HUES48 (cell line): ENCODE measurements around the gene SGPP2.
"Not testable (repeated sequence)": the region's sequence is repeated elsewhere in the genome, so short reads cannot be mapped to it uniquely, and the experiment has no call there.

Experiments
- H3K27ac ChIP-seq: one replicate; pipeline ENCODE4 v1.7.0; 2013; ENCODE audit warnings: low read depth, low read length, inconsistent platforms
- H3K27me3 ChIP-seq: 2 replicates; pipeline ENCODE4 v1.6.1; 2013; ENCODE audit warnings: mild to moderate bottlenecking, low read length; ENCODE audit not compliant: control insufficient read depth, insufficient read depth
- H3K36me3 ChIP-seq: 2 replicates; pipeline ENCODE4 v1.6.1; 2013; ENCODE audit warnings: low read length; ENCODE audit not compliant: control insufficient read depth, insufficient read depth
- H3K4me1 ChIP-seq: 2 replicates; pipeline ENCODE4 v1.6.1; 2013; ENCODE audit warnings: mild to moderate bottlenecking, low read length; ENCODE audit not compliant: control insufficient read depth, insufficient read depth
- H3K4me3 ChIP-seq: 2 replicates; pipeline ENCODE4 v1.5.1; 2013; ENCODE audit warnings: mild to moderate bottlenecking, low read depth, low read length
- H3K9ac ChIP-seq: 2 replicates; pipeline ENCODE4 v1.6.1; 2013; ENCODE audit warnings: mild to moderate bottlenecking, low read depth, low read length, moderate library complexity
- H3K9me3 ChIP-seq: 2 replicates; pipeline ENCODE4 v1.6.1; 2013; ENCODE audit warnings: low read length; ENCODE audit not compliant: control insufficient read depth, insufficient read depth

Gene SGPP2

GRCh38 chr2:222427646-222428301 lies 3.4 kb downstream of the SGPP2 start:
- H3K4me3 ChIP-seq, result no peak overlapping the region

DNA sequence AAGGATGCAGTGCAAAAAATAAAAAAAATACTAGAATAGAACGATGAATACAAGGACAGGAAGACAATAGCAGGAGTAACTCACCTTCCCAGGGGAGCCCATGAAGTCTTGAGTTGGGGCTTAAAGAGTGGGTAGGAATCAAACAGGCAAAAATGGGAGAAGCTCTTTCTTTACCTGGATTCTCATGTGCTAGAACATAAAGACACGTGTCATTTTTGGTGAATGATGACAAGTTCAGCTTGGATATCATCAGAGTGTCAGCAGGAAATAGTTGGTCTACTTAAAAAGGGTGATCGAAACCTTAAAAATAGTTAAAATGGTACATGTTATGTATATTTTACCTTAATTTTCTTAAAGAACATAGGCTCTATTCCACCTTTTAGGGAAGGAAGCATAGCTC lies 5.7 kb downstream of the SGPP2 start:
- peaks cover 99% of the 10 kb centered on the region for H3K27me3 ChIP-seq
- H3K36me3 ChIP-seq, result no peaks in the 10 kb centered on the region
- no peak overlapping the region for H3K4me3 ChIP-seq
- no peaks in the 10 kb centered on the region for H3K9me3 ChIP-seq
- no peak overlapping the region for H3K9ac ChIP-seq
- H3K4me1 ChIP-seq, result peaks cover 15% of the 10 kb centered on the region
- H3K27ac ChIP-seq, result no peak overlapping the region

More at GRCh38 chr2:222427646-222428301, 3.4 kb downstream of the SGPP2 start:
- Histone ChIP-seq H3K36me3 (no peaks in the 10 kb centered on the region), H3K9ac (no peak overlapping the region), H3K4me1 (peaks cover 10% of the 10 kb centered on the region; the same call in 1 of the 2 replicates), H3K27ac (no peak overlapping the region), H3K9me3 (no peaks in the 10 kb centered on the region), H3K27me3 (peaks cover 99% of the 10 kb centered on the region)

- no peak overlapping the region for H3K9ac ChIP-seq
- no peak overlapping the region for H3K27ac ChIP-seq
- H3K4me1 ChIP-seq, result peaks cover 10% of the 10 kb centered on the region
- peaks cover 95% of the 10 kb centered on the region for H3K27me3 ChIP-seq
- H3K36me3 ChIP-seq, result no peaks in the 10 kb centered on the region
- no peak overlapping the region for H3K4me3 ChIP-seq
- no peaks in the 10 kb centered on the region for H3K9me3 ChIP-seq
Observed at GRCh38 chr2:222430681-222431080, 6.3 kb downstream of the SGPP2 start.

DNA sequence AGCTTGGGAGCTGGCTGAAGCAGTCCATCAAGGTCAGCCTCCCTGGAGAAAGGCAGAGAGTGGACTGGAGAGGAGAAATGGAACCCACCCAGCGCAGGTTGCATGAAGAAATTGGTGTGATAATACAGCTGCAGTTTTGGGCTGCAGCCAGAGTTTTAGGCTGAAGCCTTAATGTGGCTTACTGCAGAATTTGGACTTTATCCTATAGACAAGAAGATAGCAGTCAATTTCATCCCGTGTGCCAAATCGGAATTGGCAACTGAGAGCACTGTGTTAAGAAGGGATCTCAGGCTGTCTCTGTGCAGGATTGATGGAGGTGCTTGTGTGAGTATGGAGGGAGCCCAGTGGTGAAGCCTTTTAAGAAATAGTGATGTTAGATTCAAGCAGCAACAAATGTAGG lies 7.5 kb downstream of the SGPP2 start:
- Histone ChIP-seq H3K36me3 (no peaks in the 10 kb centered on the region), H3K9ac (no peak overlapping the region), H3K9me3 (no peaks in the 10 kb centered on the region), H3K27ac (no peak overlapping the region), H3K4me3 (no peak overlapping the region), H3K4me1 (peaks cover 10% of the 10 kb centered on the region), H3K27me3 (peaks cover 91% of the 10 kb centered on the region)

DNA sequence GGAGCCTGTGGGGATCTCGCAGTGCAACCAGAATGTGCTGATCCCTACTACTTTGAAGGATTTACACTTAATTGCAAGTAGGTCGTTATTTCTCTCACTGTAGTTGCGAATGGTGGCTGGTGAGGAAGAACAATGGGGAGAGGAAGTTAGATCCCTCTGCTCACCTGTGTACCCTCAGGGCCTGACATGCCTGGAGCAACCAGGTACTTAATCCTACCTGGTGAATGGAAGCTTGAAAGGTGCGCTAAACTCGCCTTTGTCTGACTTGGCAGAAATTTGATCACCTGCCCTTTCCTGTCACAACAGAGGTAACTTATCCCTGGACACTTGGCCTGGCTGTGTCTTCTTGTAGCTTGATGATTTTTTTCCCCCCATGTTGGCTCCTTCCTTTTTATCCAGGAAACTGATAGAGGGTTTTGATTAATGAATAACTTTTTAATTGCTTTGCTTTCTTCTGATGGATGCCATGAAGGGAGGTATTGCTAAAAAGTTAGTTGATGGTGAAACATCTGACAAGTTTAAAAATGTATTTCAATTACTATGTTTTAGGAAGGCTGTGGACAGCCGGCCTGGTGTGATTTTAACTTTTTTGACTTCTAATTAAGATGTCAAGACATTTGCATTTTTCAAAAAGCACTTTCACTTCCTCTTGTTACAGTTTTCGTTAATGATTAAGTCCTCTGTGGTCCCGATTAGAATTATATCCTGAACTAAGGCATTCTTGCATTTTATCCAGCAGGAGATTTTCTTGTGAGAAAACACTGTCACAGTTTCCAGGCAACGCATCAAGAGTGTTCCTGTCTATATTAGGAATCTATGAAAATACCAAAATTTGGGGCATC lies 9.2 kb downstream of the SGPP2 start:
- Histone ChIP-seq H3K36me3 (no peaks in the 10 kb centered on the region), H3K4me3 (no peak overlapping the region), H3K27ac (no peak overlapping the region), H3K4me1 (peaks cover 10% of the 10 kb centered on the region), H3K9me3 (no peaks in the 10 kb centered on the region), H3K9ac (no peak overlapping the region), H3K27me3 (peaks cover 75% of the 10 kb centered on the region)

DNA sequence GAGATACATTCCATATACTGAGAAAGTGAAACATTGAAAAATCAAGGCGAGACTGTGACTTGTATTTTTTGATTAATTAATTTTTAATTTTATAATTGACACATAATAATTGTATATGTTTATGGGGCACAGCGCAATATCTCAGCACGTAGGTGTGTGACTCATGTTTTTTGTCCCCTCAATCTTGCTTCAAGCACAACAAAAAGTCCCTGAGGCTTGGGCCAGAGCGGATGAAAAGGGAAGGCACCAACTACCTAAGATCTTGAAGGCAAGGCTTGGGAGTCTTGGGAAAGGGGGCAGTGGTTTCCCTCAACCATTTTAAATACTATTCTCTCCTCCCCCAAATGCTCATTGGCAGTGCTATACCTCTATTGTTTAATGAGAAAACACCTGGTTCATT lies 9.9 kb downstream of the SGPP2 start:
- no peaks in the 10 kb centered on the region for H3K36me3 ChIP-seq
- H3K4me1 ChIP-seq, result peaks cover 10% of the 10 kb centered on the region
- H3K27ac ChIP-seq, result no peak overlapping the region
- peaks cover 69% of the 10 kb centered on the region for H3K27me3 ChIP-seq
- no peaks in the 10 kb centered on the region for H3K9me3 ChIP-seq
- no peak overlapping the region for H3K9ac ChIP-seq
- no peak overlapping the region for H3K4me3 ChIP-seq

GRCh38 chr2:222435400-222436039 lies 11.2 kb downstream of the SGPP2 start:
- H3K4me3 ChIP-seq, H3K36me3 ChIP-seq, H3K9ac ChIP-seq, H3K9me3 ChIP-seq, H3K27ac ChIP-seq: not testable (repeated sequence)
- Histone ChIP-seq H3K4me1 (peaks cover 10% of the 10 kb centered on the region), H3K27me3 (peaks cover 56% of the 10 kb centered on the region)

DNA sequence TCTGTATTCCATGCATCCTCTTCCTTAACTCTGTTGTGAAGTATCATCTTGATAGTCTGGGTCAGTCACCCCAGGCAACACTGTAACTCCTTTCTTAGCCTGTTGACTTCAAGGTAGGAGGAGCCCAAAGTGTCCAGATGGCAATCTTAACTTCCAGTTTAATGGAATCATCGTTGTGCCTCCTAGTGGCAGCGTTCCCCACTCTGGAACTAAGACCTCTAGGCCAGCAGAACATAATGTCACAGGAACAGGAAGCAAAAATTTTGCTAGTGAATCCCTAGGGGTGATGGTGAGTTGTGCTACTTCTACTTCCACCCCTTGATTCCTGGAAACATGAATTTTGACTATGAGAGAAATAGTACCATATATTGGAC lies 11.7 kb downstream of the SGPP2 start:
- no peak overlapping the region for H3K27ac ChIP-seq
- H3K4me3 ChIP-seq, result no peak overlapping the region
- no peaks in the 10 kb centered on the region for H3K9me3 ChIP-seq
- H3K36me3 ChIP-seq, result no peaks in the 10 kb centered on the region
- no peak overlapping the region for H3K9ac ChIP-seq
- H3K27me3 ChIP-seq, result peaks cover 51% of the 10 kb centered on the region
- H3K4me1 ChIP-seq, result peaks cover 10% of the 10 kb centered on the region

- Histone ChIP-seq H3K27ac (no peak overlapping the region), H3K4me1 (no peaks in the 10 kb centered on the region), H3K27me3 (peaks cover 14% of the 10 kb centered on the region), H3K9ac (no peak overlapping the region), H3K4me3 (no peak overlapping the region), H3K36me3 (no peaks in the 10 kb centered on the region), H3K9me3 (no peaks in the 10 kb centered on the region)
Observed at GRCh38 chr2:222439692-222440091, 15.3 kb downstream of the SGPP2 start.

- Histone ChIP-seq H3K36me3 (no peaks in the 10 kb centered on the region), H3K4me1 (no peaks in the 10 kb centered on the region), H3K9me3 (no peaks in the 10 kb centered on the region), H3K4me3 (no peak overlapping the region), H3K27ac (no peak overlapping the region), H3K9ac (no peak overlapping the region), H3K27me3 (peaks cover 6% of the 10 kb centered on the region)
Observed at GRCh38 chr2:222440673-222441422, 16.5 kb downstream of the SGPP2 start.
